GM21723 (cell line): ENCODE data around the gene GRM6.

Experiments
- ATAC-seq: cut with Tn5 transposase; IDR thresholded peaks from one replicate; pipeline ENCODE4 v1.9.1; 2021; ENCODE audit warnings: mild to moderate bottlenecking, moderate library complexity; ENCODE audit not compliant: unreplicated experiment

The GRM6 gene

DNA sequence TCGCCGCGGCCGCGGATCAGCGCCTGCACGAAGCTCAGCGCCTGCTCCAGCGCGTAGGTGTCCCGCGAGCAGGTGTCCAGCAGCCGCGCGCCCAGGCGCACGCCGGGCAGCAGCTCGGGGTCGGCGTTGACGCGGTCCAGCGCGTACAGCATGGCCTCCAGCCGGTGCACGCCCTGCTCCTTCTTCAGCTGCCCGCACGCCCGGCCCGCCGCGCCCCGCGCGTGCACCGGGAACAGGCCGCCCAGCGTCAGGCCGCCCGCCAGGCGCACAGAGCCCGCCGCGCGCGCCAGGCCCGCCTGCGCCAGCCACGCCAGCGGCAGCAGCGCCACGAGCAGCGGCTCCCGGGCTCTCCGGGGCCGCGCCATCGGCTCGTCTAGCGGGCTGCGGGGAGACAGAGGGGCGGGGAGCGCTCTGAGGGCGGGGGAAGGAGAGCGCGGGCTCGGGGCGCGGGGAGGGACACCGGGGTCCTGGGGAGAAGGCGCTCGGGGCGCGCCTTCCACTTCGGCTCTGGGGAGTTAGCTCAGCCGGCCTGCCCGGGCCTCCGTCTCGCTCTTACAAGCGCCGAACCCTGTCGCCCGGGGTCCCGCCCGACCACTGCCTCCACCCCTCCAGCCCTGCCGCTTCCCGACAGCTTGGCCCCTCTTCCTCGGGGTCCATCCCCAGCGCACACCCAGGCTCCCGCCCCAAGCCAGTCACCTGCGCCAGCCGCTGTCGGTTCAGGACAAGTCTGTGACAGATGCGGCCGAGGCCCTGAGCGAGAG lies at the start of gene GRM6:
GRM6 (minus strand) TSS at position 741 of the 761 bp plus-strand sequence; CDS start at position 365, 376 bp downstream.
- ATAC-seq, result no peak

DNA sequence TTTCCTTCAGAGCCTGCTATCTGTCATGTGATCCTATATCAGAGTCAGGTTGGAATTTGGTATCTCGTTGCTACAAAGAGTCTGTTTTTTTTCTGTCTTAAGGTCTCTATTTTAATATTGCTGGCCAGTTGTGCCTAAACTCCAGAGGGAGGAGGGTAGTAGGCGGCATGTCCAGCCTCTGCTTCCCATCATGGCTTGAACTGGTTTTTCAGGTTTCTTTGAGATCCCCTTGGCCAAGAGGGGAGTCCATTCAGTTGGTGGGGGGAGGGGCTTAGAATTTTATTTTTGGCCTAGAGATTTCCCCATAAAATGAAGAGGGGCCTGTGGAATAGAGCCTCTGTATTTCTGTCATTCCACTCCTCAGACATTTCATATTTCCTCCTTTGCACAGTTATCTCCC lies 49.6 kb upstream of the GRM6 start:
- ATAC-seq, result no peak

DNA sequence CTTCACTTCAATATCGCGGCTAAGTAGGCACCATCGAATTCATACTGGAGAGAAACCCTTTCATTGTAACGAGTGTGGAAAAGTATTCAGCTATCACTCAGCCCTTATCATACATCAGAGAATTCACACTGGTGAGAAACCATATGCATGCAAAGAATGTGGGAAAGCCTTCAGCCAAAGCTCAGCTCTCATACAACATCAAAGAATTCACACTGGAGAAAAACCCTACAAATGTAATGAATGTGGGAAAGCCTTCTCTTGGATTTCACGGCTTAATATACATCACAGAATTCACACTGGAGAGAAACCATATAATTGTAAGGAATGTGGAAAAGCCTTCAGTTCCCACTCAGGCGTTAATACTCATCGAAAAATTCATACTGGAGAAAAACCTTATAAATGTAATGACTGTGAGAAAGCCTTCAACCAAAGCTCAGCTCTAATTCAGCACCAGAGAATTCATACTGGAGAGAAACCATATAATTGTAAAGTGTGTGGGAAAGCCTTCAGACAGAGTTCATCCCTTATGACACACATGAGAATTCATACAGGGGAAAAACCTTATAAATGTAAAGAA lies 38.0 kb upstream of the GRM6 start:
- no peak for ATAC-seq

DNA sequence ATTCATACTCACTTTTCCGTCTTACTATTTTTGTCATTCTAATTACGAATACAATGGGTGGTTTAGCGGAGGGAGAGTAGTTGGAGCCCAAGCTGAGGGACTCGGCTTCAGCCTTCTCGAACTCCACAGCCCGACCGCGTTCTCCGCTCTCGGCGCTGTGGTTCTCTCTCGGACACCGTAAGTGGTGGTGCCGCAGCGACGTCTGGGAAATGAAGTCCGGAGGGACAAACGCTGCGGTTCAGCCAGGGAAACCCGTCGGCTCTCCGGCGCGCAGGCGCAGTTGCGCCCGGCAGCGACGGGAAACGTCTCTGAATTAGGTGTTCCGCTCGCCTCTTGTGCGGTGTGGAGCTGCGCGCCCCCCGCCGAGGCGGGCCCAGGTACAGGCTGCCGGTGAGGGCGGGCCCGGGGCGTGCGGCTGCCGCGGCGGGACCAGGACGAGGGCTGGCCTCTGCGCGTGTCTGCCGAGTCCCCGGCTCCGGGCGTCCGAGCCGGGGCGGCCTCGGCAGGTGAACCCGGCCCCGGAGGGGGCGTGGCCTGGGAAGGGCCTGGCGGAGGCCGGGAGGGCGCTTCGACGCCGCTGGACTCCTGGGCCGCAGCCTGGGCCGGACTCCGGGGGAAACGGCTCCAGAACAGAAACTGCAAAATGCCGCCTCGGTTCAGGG lies 28.5 kb upstream of the GRM6 start, which contains the start of gene ZNF879:
ZNF879 (plus strand) TSS at position 277 of the 662 bp plus-strand sequence. CDS start 1,201 bp downstream, outside the sequence.
- peak; percentile 86 for ATAC-seq

DNA sequence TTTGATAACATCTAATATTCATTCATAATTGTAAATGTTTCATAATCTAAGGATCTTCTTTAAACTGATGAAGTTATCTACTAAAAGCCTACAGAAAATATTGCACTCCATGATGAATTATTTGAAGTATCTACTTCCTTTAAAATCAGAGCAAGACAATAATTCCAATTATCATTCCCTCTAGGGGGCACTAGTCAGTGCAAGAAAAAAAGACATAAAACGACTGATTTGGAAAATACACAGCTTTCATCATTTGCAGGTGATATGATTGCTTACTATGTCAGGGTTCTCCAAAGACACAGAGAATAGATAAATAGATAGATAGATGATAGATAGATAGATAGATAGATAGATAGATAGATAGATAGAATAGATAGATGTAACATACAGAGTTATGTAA lies 13.5 kb upstream of the GRM6 start:
- no peak for ATAC-seq

DNA sequence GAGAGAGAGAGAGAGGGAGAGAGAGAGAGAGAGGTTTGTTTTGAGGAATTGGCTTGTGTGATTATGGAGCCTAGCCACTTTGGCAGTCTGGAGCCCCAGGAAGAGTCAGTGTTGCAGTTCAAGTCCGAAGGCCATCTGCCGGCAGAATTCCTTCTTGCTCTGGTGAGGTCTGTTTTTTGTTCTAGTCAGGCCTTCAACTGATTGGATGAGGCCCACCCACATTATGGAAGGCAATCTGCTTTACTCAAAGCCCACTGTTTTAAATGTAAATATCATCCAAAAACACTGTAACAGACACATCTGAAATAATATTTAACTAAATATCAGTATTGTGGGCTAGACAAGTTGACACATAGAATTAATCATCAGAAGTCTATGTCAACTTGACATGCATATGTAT lies 11.4 kb upstream of the GRM6 start:
- ATAC-seq, result no peak

DNA sequence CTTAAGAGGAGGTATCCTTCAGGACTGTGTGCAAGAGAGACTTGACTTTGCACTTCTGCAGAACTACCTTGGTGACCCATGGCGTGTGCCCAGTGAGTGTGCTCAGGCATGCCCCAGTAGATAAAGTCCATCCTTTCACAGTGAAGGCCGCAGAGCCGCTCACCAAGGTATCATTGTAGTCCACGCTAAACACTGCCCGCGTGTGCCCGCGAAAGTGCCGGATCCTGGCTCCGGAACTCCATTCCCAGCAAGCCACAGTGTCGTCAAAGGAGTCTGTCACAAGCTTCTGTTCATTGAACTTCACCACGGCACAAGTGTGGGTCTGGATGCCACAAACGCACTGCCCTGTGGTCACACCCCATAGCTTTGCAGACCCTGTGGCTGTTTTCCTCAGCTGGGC lies 3.3 kb upstream of the GRM6 start:
- no peak for ATAC-seq

DNA sequence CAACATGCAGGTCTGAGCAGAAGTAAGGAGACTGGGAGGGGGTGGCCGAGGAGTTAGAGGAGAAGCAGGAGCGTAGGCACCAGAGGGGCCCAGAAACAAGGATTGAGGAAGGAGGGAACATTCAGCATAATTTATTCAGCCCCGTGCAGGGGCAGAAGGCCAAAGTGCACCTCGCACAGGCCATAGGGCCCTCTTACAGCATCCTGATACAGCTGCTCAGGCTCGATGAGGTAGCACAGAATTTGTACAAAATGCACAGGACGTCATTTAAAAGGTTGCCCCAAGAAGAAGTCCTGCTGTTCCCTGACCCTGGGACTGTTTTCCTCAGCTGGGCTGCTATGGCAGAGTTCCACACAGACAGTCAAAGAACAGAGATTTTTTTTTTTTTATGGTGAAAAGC lies 2.1 kb upstream of the GRM6 start:
- ATAC-seq, result no peak

DNA sequence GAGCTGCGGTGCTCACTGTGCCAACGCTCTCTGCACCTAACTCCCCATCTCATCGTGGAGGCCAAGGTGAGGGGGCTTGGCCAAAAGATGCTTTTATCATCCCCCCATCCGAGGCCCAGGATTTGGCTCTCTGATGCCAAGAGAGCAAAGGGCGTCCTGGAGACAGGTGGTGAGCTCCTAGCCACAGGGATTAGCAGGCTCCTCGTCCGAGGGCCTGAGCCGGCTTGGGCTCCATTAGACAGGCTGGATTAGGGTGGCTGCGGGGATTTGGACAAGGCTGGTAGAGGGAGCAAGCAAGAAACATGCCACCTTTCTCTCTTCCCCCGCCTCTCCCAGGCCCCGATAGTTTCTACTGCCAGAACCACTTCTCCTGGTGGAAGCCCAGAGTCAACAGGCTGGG lies 1.0 kb upstream of the GRM6 start:
- ATAC-seq, result no peak

DNA sequence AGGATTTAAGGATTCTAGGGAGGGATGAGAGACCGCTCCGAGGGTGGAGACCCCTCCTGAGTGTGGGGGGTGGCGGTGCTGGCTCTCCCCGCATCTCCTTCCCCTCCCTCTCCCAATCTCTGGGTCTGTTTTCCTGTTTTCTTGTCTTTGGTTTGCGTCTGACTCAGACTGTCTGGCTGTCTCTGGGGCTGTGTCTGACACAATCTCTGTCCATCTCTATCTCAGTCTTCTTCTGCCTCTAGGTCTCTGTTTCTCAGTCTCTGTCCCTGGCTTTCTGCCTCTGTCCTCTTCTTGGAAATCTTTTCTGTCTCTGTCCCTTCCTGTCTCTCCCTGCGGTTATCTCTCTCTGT lies 196 bp upstream of the GRM6 start:
- ATAC-seq, result no peak

DNA sequence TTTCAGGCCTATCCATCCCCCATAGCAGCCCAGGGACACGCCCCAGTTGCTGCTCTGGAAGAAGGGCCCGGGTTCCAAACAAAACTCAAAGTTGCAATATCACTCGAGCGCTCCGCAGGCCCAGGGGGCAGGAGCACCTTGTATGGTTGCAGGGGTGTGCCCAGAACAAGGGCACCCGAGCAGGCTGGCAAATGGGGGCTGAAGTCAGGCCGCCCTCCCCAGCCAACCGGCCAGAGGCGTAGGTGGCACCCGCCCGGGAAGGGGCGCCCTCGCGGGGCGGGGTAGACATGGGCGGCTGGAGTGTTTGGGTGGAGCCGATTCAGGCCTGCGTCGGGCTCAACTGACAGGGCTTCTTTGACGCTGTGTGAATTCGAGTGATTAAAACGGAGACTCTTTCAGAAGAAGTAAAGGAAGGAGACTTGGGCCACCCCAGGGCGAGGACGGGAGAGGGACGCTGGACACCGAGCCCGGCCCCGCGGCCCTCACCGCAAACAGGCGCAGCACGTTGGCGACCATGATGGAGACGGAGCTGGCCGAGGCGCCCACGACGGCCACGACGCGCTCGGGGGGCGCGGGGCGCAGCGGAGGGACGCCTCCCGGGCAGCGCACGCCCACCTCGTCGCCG lies 1.1 kb downstream of the GRM6 start:
- ATAC-seq, result no peak

DNA sequence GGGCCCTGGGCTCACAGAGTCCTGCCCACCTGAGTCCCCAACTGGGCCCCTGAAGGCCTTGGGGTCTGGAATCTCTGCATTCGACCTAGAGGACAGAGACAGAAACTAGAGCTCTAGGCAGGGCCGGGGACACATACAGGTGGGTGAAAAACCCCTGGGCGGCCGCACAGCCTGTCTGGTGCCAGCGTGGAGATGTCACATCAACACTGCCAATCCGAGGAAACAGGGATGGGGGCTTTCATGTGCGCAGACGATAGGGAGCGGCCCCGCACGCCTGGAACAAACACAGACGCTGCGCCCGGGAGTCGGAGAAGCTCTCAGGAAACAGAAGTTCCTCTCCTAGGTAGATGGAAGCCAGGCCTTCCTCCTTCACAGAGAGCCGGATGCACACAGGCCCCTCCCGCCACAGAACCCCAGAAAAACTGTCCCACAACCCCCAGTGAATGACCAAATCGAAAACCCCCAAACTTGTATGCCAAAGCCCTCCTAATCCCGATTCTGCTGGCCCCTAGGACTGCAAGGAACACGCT lies 1.8 kb downstream of the GRM6 start:
- no peak for ATAC-seq

DNA sequence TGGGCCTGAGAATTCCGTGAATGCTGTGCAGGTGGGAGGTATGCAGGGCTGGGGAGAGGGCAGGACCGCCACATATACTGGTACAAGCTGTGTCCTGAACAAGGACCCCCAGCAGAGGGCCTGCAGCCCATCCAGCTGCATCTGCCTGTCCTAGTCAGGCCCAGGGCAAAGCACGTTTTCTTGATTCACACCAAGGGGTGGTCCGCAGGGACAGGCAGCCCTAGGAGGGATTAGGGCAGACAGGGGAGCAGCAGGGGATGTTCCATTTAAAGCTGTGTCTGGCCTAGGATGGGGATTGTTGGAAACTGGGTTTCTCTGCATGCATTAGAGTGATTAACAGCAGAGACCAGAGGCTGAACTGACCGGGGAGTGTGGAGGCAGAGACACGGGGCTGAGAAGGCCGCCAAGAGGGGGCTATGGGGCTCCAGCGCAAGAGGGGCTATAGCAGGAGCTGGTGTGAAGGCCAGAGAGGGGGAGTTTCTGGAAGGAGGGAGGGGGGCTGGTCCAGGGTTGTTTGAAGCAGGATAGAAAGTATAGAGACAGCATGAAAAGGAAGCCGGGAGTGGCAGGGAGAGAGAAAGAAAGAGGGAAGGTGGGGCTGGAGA lies 2.7 kb downstream of the GRM6 start:
- no peak for ATAC-seq

DNA sequence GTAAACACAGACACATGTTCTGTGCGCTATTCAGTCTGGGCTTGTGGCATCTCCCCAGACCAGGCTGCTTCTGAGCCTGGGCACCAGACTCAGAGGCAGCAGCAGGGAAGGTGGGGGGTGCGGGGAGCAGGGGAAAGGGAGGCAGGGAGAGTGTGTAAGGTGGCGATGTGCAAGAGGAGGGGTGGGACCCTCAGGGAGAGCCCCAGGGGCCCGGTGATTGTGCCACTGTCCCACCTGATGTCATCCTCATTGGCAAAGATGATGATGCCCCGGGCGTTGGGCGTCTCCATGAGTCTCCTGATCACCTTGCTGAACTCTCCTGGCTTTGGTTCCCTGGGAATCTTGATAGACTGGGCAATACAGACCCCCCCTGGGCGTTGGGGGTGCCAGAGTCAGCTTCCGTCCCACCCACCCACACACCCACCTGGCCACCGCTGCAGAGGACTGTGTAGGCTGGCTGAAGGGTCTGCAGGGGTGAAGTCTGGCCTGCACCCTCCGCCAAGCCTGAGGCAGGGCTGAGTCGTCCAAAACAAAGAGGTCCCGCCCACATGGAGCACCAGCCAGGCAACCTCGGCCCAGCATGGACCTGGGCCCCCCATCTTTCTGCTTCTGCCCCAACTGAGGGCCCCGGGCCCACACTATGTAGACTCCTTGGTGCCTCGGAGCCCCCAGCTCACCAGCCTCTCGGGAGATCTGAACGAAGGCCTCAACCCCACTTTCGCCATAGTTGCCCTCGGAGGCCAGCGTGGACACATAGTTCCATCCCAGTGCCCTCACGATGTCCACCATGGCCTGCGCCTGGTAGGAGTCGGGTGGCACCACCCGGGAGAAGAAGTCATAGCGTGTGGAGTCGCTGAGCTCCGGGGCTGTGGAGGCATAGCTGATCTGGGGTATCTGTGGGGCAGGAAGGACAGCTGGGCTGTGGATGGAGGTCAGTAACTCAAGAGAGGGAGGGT lies 3.7 kb downstream of the GRM6 start:
- ATAC-seq, result no peak

DNA sequence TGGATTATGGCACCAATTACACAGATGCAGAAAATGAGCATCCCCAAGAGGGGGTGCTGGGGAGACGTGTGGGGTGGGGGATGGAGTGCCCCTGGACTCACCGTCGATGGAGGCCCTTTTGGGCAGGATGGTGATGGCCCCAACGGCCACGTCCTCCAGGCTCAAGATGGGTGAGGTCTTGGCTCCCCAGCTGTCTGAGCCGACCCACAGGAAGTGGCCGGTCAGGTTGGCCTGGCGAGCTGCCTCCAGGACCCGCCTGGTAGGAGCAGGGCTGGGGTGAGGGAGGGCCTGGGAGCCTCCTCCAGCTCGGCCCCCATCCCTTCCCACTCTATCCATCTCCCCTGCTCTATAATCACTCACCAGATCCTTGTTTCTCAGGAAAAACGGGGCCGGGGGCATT lies 4.6 kb downstream of the GRM6 start:
- no peak for ATAC-seq

DNA sequence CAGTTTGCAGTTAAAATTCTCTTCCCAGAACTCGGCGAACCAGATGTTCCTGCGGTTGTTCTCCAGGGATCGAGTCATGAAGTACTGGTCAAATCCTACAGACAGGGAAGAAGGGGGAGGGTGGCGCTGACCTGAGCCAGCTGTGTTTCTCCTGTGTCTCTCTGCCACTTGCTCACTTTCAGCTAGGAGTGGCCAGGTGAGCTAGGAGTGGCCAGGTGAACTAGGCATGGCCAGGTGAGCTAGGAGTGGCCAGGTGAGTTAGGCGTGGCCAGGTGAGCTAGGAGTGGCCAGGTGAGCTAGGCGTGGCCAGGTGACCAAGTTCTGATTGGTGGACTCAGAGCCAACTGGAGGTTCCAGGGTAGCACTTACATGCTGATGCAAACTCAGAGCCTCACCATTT lies 5.8 kb downstream of the GRM6 start:
- ATAC-seq, result no peak

DNA sequence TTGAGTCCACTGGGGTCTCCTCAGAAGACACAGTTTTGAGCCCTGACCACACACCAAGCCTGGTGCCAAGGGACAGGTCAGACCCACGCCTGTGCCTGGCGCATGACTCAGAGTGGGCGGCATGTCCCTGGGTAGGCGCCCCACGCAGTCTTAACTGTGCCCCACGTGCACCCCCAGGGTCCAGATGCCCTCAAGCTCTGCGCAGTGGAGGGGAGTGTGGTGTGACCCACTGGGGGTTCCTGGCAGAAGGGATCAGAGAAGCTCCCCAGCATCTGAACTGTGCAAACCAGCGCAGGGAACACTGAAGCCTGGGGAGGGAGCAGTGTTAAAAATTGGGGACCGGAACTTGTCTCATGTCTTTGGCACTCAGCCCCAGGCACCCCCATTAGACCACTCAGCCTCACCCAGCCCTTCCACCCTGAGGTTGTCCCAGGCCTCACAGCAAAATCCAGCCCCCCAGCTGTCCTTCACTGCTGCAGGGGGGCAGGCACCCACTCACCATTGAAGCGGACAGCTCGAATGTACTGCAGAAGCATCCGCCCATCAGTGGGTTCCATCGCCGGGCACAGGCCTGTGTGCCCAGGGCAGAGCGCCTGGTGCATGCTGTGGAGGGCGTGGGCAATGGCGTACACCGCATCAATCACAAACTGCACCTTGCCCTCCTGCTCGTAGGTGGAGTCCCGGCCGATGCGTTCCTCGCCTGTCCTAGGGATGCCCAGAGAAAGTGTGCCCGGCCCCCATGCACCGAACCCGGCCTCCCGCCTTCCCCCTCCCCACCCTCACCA lies 6.5 kb downstream of the GRM6 start:
- no peak for ATAC-seq

DNA sequence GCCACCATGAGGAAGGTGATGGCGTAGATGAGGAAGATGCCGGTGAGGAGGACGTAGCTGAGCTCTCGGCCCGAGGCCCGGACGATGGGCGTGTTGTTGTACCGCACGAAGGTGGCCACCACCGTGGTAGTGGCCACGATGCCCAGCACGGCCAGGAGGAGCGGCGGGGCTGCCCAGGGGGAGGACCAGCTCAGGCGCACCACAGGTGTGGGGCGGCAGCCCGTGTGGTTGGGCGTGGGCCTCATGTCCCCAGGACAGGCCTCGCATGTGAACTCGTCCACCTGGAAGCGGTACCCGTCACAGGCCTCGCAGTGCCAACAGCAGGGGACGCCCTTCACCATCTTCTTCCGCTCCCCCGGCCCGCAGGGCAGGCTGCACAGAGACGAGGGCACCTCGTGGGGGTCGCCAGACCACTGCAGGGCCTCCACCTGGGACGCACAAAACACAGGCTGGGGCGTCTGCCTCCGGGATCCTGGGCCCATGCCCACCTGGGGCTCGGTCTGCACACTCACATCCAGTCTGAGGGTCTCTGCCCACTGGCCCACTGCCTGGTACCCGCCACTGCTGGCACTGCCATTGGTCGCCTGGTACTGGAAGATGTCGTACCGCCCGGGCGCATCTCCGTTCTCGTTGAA lies 8.7 kb downstream of the GRM6 start:
- ATAC-seq, result no peak
